HepG2 (cell line): Measurements from ENCODE around the gene UBAP1L. TPM values are rescaled to one million over a fixed set of nuclear protein-coding genes. Genes with fewer than 3 reads are reported as not detected.

Experiments
- ATAC-seq: fragments of 200-7000 bp; cut with Tn5 transposase; 3 replicates; pipeline ENCODE4 v1.9.1; 2020; ENCODE audit warnings: mild to moderate bottlenecking, moderate library complexity
- BruUV-seq: library from RNA; stranded (reverse); fragments of 400-500 nt; replicated peaks from 2 replicates; lab custom pipeline; 2021; lab: Mats Ljungman, UMichigan
- CTCF ChIA-PET: fragments of 300-600 bp; formaldehyde crosslinking; extraction: SDS; loops from one replicate; lab custom pipeline; 2021; ENCODE audit warnings: low total read pairs, inconsistent platforms, low intra/inter-chr PET ratio; lab: Yijun Ruan, JAX
- POLR2A ChIA-PET: fragments of 350-600 bp; sonication (Branson Sonifier 250); formaldehyde crosslinking; loops from one replicate; lab custom pipeline; 2020; ENCODE audit warnings: antibody characterized with exemption, inconsistent platforms; lab: Yijun Ruan, JAX
- DNase-seq: peaks from one replicate; pipeline ENCODE4 v3.0.0-alpha.2; 2015; ENCODE audit warnings: low spot score
- FAIRE-seq: peaks from 3 replicates; lab custom pipeline; 2011; peaks lifted over from hg19 to GRCh38; lab: Jason Lieb, UNC
- H2AFZ ChIP-seq: one replicate; pipeline ENCODE4 v1.6.1; 2011; ENCODE audit warnings: low read length, inconsistent platforms
- H3K27ac ChIP-seq: fragments of 300-600 bp; 3 replicates; pipeline ENCODE4 v1.8.0; 2011; ENCODE audit warnings: mixed run types, mild to moderate bottlenecking, mixed read lengths, low read length, inconsistent platforms; ENCODE audit not compliant: insufficient read depth; ENCODE audit errors: extremely low read length
- H3K27me3 ChIP-seq, 2 experiments: fragments of 200-600 bp in 1 of 2; 2 replicates in 1 of 2; 3 replicates in 1 of 2; pipeline versions ENCODE4 v1.6.0 to v1.8.0; 2011; ENCODE audit warnings: low read length in 2 of 2, mild to moderate bottlenecking in 2 of 2, moderate library complexity in 2 of 2, inconsistent platforms in 1 of 2; ENCODE audit not compliant: insufficient read depth in 2 of 2, control insufficient read depth in 1 of 2
- H3K36me3 ChIP-seq, 2 experiments: fragments of 200-600 bp in 1 of 2; replicated peaks in 1 of 2; 2 replicates in 1 of 2; 3 replicates in 1 of 2; pipeline versions ENCODE4 v1.5.1 to v1.8.0; 2011; ENCODE audit warnings: low read length in 2 of 2, inconsistent platforms in 1 of 2; ENCODE audit not compliant: insufficient read depth in 2 of 2, control insufficient read depth in 1 of 2
- H3K4me1 ChIP-seq: 2 replicates; pipeline ENCODE4 v1.5.1; 2012; ENCODE audit warnings: low read length, inconsistent platforms; ENCODE audit not compliant: insufficient read depth
- H3K4me2 ChIP-seq: 2 replicates; pipeline ENCODE4 v1.6.0; 2011; ENCODE audit warnings: low read depth, low read length, inconsistent platforms
- H3K4me3 ChIP-seq, 3 experiments: fragments of 200-600 bp in 1 of 3; sonication (generic), shearing (Covaris generic) in 1 of 3; replicated peaks in 1 of 3; 2 replicates each; pipeline ENCODE4 v1.5.1; 2011 to 2016; ENCODE audit warnings: low read length in 3 of 3, inconsistent platforms in 2 of 3, low read depth in 2 of 3, mild to moderate bottlenecking in 2 of 3, control low read depth in 1 of 3, mixed read lengths in 1 of 3; ENCODE audit not compliant: insufficient read depth in 1 of 3
- H3K79me2 ChIP-seq: one replicate; pipeline ENCODE4 v1.6.1; 2011; ENCODE audit warnings: low read length, inconsistent platforms; ENCODE audit not compliant: insufficient read depth
- H3K9ac ChIP-seq: 2 replicates; pipeline ENCODE4 v1.6.0; 2011; ENCODE audit warnings: mild to moderate bottlenecking, low read depth, low read length, inconsistent platforms; ENCODE audit not compliant: insufficient read depth
- H3K9me3 ChIP-seq: 2 replicates; pipeline ENCODE4 v1.5.1; 2012; ENCODE audit warnings: mild to moderate bottlenecking, low read length
- H4K20me1 ChIP-seq: 2 replicates; pipeline ENCODE4 v1.6.0; 2011; ENCODE audit warnings: inconsistent platforms, mild to moderate bottlenecking, low read length, moderate library complexity; ENCODE audit not compliant: insufficient read depth
- MAFF ChIP-seq: IDR thresholded peaks from 2 replicates; pipeline ENCODE4 v1.6.1; 2011; ENCODE audit warnings: low read depth, low read length, improper control_type of control experiment
- MAFK ChIP-seq, 2 experiments: IDR thresholded peaks in 1 of 2; conservative IDR thresholded peaks in 1 of 2; 2 replicates each; pipeline ENCODE4 v1.6.1; 2011; ENCODE audit warnings: improper control_type of control experiment in 2 of 2, low read length in 2 of 2
- RNF219 ChIP-seq: sonication (generic); formaldehyde crosslinking; IDR thresholded peaks from 2 replicates; pipeline ENCODE4 v1.5.0; 2020; ENCODE audit warnings: mild to moderate bottlenecking, missing genetic modification reagents
- ZNF7 ChIP-seq: IDR thresholded peaks from 2 replicates; pipeline ENCODE4 v1.6.1; 2016; ENCODE audit warnings: missing biosample characterization, missing genetic modification reagents
- ZNF720 ChIP-seq: sonication (generic); formaldehyde crosslinking; IDR thresholded peaks from 2 replicates; pipeline ENCODE4 v1.4.0; 2020; ENCODE audit warnings: missing genetic modification reagents
- ZNF839 ChIP-seq: sonication (generic); formaldehyde crosslinking; IDR thresholded peaks from 2 replicates; pipeline ENCODE4 v1.4.0; 2020; ENCODE audit warnings: missing genetic modification reagents, mild to moderate bottlenecking, borderline replicate concordance
- whole genome bisulfite sequencing: methylation state at CpG from one replicate; pipeline ENCODE4 v1.1.6; 2017; ENCODE audit warnings: low lambda C conversion rate; 5-methylcytosine and 5-hydroxymethylcytosine counted together
- in situ Hi-C: cut with HindIII; loops from 2 replicates; pipeline ENCODE4 v1.10.0; 2017; ENCODE audit warnings: low pct_unique_long_range_greater_than_20kb; ENCODE audit not compliant: extremely low pct_ligation_motif_present
- intact Hi-C: fragments of 100-400 bp; cut with micrococcal nuclease; formaldehyde crosslinking; loops from one replicate; pipeline ENCODE4 v1.10.0; 2022; ENCODE audit not compliant: unreplicated experiment
- polyA plus RNA-seq, 8 experiments: library from polyadenylated mRNA; depleted of rRNA in 3 of 8; stranded (reverse) in 7 of 8; unstranded in 1 of 8; fragments of >200 nt; fragmentation: Illumina TruSeq in 4 of 8; extraction: Trizol in 4 of 8; gene quantifications; 2 replicates each; pipeline versions ENCODE4 v1.2.1 to v1.2.3, GENCODE V29; 2011 to 2016; ENCODE audit warnings: low read depth in 4 of 8, missing spikeins in 1 of 8, mixed read lengths in 1 of 8; ENCODE audit not compliant: insufficient read depth in 1 of 8
- total RNA-seq, 5 experiments: library from RNA; depleted of rRNA; stranded (reverse); fragments of >200 nt; fragmentation: Illumina TruSeq; extraction: Trizol; gene quantifications; 2 replicates each; pipeline ENCODE4 v1.2.3, GENCODE V29; 2016; ENCODE audit warnings: low read depth in 1 of 5

UBAP1L gene
- total and polyA plus RNA-seq, 2 of the 13 experiments (the other 11 are each of a cell fraction or from before 2014, with no cell fraction given), result 0.86 to 1.4 TPM

- ATAC-seq, result no peak
- BruUV-seq, result no TSS peak
- no peak for DNase-seq
- no peaks in the 10 kb centered on the region for H3K79me2 ChIP-seq
- CTCF ChIA-PET, result interaction anchor here (1.3 kb wide), 1 partner anchor 48 kb away, joined by 3 read pairs; no protein-coding TSS in a partner anchor
- peak overlapping the region; percentile 44 for H3K4me2 ChIP-seq
- no peak for FAIRE-seq
- H3K9me3 ChIP-seq, result no peaks in the 10 kb centered on the region
- TF ChIP-seq ZNF7 (CRISPR knock-in tag), result 0 out of 2 replicates have a peak, but pooled peaks have one; percentile 84
- TF ChIP-seq RNF219 (CRISPR knock-in tag), result no peak
- H3K27ac ChIP-seq, result no peak overlapping the region
- peaks cover 74% of the 10 kb centered on the region for H3K4me1 ChIP-seq
- H2AFZ ChIP-seq, result no peak overlapping the region
- POLR2A ChIA-PET, result no interaction called here
- intact Hi-C loops (no loop called here), in situ Hi-C loops (loop anchor here (10.0 kb wide), 1 partner anchor 46 kb away; no protein-coding TSS in a partner anchor)
- H3K27me3 ChIP-seq, result peaks cover 0 to 21% of the 10 kb centered on the region in 2 experiments; a peak in 2 of 5 replicates
- H3K9ac ChIP-seq, result no peak overlapping the region
- no peak overlapping the region for H3K4me3 ChIP-seq
- WGBS, result 2% methylated on average over 6 of the region's 6 CpGs
- H3K36me3 ChIP-seq, result no peaks in the 10 kb centered on the region
- H4K20me1 ChIP-seq, result no peaks in the 10 kb centered on the region
Observed at GRCh38 chr15:65081270-65081669, 33.7 kb downstream of the UBAP1L start.

- H3K4me1 ChIP-seq, result peaks cover 57% of the 10 kb centered on the region
- FAIRE-seq, result no peak
- H3K4me2 ChIP-seq, result no peak overlapping the region; the same call in 1 of the 2 replicates
- H3K27me3 ChIP-seq, result peaks cover 0 to 21% of the 10 kb centered on the region in 2 experiments; a peak in 2 of 5 replicates
- CTCF ChIA-PET, result interaction anchor here (2.7 kb wide), 1 partner anchor 46 kb away, joined by 9 read pairs; no protein-coding TSS in a partner anchor
- no TSS peak for BruUV-seq
- H3K9ac ChIP-seq, result no peak overlapping the region
- no CpG with 5 or more reads among the region's 5 CpGs for WGBS
- no peaks in the 10 kb centered on the region for H3K36me3 ChIP-seq
- no peak overlapping the region for H3K4me3 ChIP-seq
- H3K79me2 ChIP-seq, result no peaks in the 10 kb centered on the region
- intact Hi-C loops, result loop anchor here (2.0 kb wide), 1 partner anchor 47 kb away; no protein-coding TSS in a partner anchor
- in situ Hi-C loops, result no loop called here
- H4K20me1 ChIP-seq, result no peaks in the 10 kb centered on the region
- no peak overlapping the region for H3K27ac ChIP-seq
- no peak for DNase-seq
- H3K9me3 ChIP-seq, result no peaks in the 10 kb centered on the region
- POLR2A ChIA-PET, result interaction anchor here (1.0 kb wide), 1 partner anchor 9 kb away, joined by 3 read pairs; no protein-coding TSS in a partner anchor
- peak; percentile 12; the same call in 1 of the 3 replicates for ATAC-seq
- no peak overlapping the region for H2AFZ ChIP-seq
- TF ChIP-seq MAFF, result peak; percentile 35; the same call in 1 of the 2 replicates
- peak; percentile 45 to 72; a peak in 3 of 4 replicates for TF ChIP-seq MAFK (conservative IDR thresholded peaks at IDR 0.05 in 1 of 2, IDR thresholded peaks at IDR 0.05 in 1 of 2; ENCODE audit: low read length in 2 of 2)
- TF ChIP-seq ZNF720 (CRISPR knock-in tag), result no peak
- TF ChIP-seq ZNF839 (CRISPR knock-in tag), result no peak
Observed at GRCh38 chr15:65079580-65079979, 35.4 kb downstream of the UBAP1L start.
